HepG2 (cell line): ENCODE results near the gene BTRC. TPM values are rescaled to one million over a fixed set of nuclear protein-coding genes. Genes with fewer than 3 reads are reported as not detected.

Experiments
- DPF2 ChIP-seq: sonication (generic); formaldehyde crosslinking; IDR thresholded peaks from 2 replicates; pipeline ENCODE4 v1.4.0; 2020; ENCODE audit warnings: mild to moderate bottlenecking, low read depth, missing genetic modification reagents, borderline replicate concordance
- EEA1 ChIP-seq: sonication (generic); formaldehyde crosslinking; IDR thresholded peaks from 2 replicates; pipeline ENCODE4 v1.5.1; 2020; ENCODE audit warnings: mild to moderate bottlenecking, missing genetic modification reagents, borderline replicate concordance
- ESRRA ChIP-seq: sonication (generic); formaldehyde crosslinking; IDR thresholded peaks from 2 replicates; pipeline ENCODE4 v1.5.1; 2020; ENCODE audit warnings: mild to moderate bottlenecking, low read depth, missing genetic modification reagents
- FOSL1 ChIP-seq: sonication (generic); formaldehyde crosslinking; IDR thresholded peaks from 2 replicates; pipeline ENCODE4 v1.9.0; 2021; ENCODE audit warnings: missing genetic modification reagents, borderline replicate concordance
- KMT2B ChIP-seq: IDR thresholded peaks from 2 replicates; pipeline ENCODE4 v1.6.1; 2016; ENCODE audit warnings: missing genetic modification reagents, missing compliant biosample characterization
- NKX3-1 ChIP-seq: sonication (generic); formaldehyde crosslinking; IDR thresholded peaks from 2 replicates; pipeline ENCODE4 v1.5.0; 2020; ENCODE audit warnings: missing genetic modification reagents
- NR2C2 ChIP-seq: sonication (generic); formaldehyde crosslinking; IDR thresholded peaks from 2 replicates; pipeline ENCODE4 v1.4.0; 2020; ENCODE audit warnings: missing genetic modification reagents, mild to moderate bottlenecking, moderate library complexity, borderline replicate concordance
- PHF21A ChIP-seq: sonication (generic); formaldehyde crosslinking; IDR thresholded peaks from 2 replicates; pipeline ENCODE4 v1.5.0; 2020; ENCODE audit warnings: mild to moderate bottlenecking, missing genetic modification reagents
- RFX1 ChIP-seq: fragments of 450-650 bp; IDR thresholded peaks from 2 replicates; pipeline ENCODE4 v1.6.1; 2017
- SP1 ChIP-seq, 2 experiments: fragments of 450-650 bp in 1 of 2; sonication (generic) in 1 of 2; formaldehyde crosslinking in 1 of 2; IDR thresholded peaks; 2 replicates each; pipeline versions ENCODE4 v1.4.0 to v1.6.1; 2016 to 2020; ENCODE audit warnings: missing genetic modification reagents in 1 of 2
- ZNF3 ChIP-seq: IDR thresholded peaks from 2 replicates; pipeline ENCODE4 v1.7.0; 2017; ENCODE audit warnings: inconsistent platforms
- ZNF431 ChIP-seq: sonication (generic); formaldehyde crosslinking; IDR thresholded peaks from 2 replicates; pipeline ENCODE4 v1.9.0; 2022; ENCODE audit warnings: missing genetic modification reagents, low read depth, mild to moderate bottlenecking, borderline replicate concordance
- ZNF510 ChIP-seq: sonication (generic); formaldehyde crosslinking; IDR thresholded peaks from 2 replicates; pipeline ENCODE4 v1.4.0; 2020; ENCODE audit warnings: low read depth, mild to moderate bottlenecking, missing genetic modification reagents
- ZNF747 ChIP-seq: sonication (generic); formaldehyde crosslinking; IDR thresholded peaks from 2 replicates; pipeline ENCODE4 v1.8.1; 2023; ENCODE audit warnings: missing genetic modification reagents, mild to moderate bottlenecking, borderline replicate concordance
- polyA plus RNA-seq, 8 experiments: library from polyadenylated mRNA; depleted of rRNA in 3 of 8; stranded (reverse) in 7 of 8; unstranded in 1 of 8; fragments of >200 nt; fragmentation: Illumina TruSeq in 4 of 8; extraction: Trizol in 4 of 8; gene quantifications; 2 replicates each; pipeline versions ENCODE4 v1.2.1 to v1.2.3, GENCODE V29; 2011 to 2016; ENCODE audit warnings: low read depth in 4 of 8, missing spikeins in 1 of 8, mixed read lengths in 1 of 8; ENCODE audit not compliant: insufficient read depth in 1 of 8
- total RNA-seq, 5 experiments: library from RNA; depleted of rRNA; stranded (reverse); fragments of >200 nt; fragmentation: Illumina TruSeq; extraction: Trizol; gene quantifications; 2 replicates each; pipeline ENCODE4 v1.2.3, GENCODE V29; 2016; ENCODE audit warnings: low read depth in 1 of 5
- TF ChIP-seq, protein P1 (sequence below): sonication (generic); formaldehyde crosslinking; IDR thresholded peaks from 2 replicates; pipeline ENCODE4 v1.5.1; 2020; ENCODE audit warnings: mild to moderate bottlenecking, missing genetic modification reagents, borderline replicate concordance
- TF ChIP-seq, protein P2 (sequence below): IDR thresholded peaks from 2 replicates; pipeline ENCODE4 v1.6.1; 2016; ENCODE audit warnings: missing biosample characterization, missing genetic modification reagents, low read depth
- TF ChIP-seq, protein P3 (sequence below): sonication (generic); formaldehyde crosslinking; IDR thresholded peaks from 2 replicates; pipeline ENCODE4 v1.5.0; 2020; ENCODE audit warnings: mild to moderate bottlenecking, missing genetic modification reagents, borderline replicate concordance
- TF ChIP-seq, protein P4 (sequence below): sonication (generic); formaldehyde crosslinking; IDR thresholded peaks from 2 replicates; pipeline ENCODE4 v1.5.0; 2020; ENCODE audit warnings: missing genetic modification reagents

The BTRC gene
- total and polyA plus RNA-seq, 2 of the 13 experiments (the other 11 are each of a cell fraction or from before 2014, with no cell fraction given), result 12.0 to 14.4 TPM

DNA sequence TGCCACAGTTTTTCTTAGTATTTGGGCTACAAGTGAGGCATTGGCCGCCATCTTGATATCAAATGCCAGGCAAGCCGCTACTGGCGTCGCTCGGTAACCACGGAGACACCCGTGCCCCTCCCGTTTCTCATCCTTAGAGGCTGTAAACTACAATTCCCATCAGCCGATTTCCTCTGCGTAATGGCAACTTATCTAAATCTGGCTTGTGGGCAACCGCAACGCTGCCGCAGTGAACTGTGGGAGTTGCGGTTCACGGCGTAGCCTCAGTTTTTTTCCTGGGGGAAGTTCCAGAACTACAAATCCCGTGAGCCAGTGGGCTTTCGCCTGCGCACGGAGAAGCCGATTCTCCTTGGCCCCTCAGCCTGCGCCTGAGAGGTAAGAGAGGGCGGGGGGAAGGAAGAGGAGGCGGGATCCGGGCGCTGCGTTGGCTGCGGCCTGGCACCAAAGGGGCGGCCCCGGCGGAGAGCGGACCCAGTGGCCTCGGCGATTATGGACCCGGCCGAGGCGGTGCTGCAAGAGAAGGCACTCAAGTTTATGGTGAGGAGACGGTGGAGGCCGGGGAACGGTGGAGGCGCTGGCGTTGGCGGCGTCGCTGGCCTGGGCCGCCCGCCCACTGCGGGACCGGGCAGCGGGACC, at the start of gene BTRC (continued):
- TF ChIP-seq SP1 (IDR thresholded peaks at IDR 0.05), result no peak
- peak; percentile 59; the same call in 1 of the 2 replicates for TF ChIP-seq SP1 (CRISPR knock-in tag; IDR thresholded peaks at IDR 0.05)
- TF ChIP-seq NKX3-1 (CRISPR knock-in tag), result peak; percentile 77
- no peak for TF ChIP-seq ZNF510
- peak; percentile 91 for TF ChIP-seq RFX1
- TF ChIP-seq FOSL1 (CRISPR knock-in tag), result no peak
- TF ChIP-seq, protein P1, sequence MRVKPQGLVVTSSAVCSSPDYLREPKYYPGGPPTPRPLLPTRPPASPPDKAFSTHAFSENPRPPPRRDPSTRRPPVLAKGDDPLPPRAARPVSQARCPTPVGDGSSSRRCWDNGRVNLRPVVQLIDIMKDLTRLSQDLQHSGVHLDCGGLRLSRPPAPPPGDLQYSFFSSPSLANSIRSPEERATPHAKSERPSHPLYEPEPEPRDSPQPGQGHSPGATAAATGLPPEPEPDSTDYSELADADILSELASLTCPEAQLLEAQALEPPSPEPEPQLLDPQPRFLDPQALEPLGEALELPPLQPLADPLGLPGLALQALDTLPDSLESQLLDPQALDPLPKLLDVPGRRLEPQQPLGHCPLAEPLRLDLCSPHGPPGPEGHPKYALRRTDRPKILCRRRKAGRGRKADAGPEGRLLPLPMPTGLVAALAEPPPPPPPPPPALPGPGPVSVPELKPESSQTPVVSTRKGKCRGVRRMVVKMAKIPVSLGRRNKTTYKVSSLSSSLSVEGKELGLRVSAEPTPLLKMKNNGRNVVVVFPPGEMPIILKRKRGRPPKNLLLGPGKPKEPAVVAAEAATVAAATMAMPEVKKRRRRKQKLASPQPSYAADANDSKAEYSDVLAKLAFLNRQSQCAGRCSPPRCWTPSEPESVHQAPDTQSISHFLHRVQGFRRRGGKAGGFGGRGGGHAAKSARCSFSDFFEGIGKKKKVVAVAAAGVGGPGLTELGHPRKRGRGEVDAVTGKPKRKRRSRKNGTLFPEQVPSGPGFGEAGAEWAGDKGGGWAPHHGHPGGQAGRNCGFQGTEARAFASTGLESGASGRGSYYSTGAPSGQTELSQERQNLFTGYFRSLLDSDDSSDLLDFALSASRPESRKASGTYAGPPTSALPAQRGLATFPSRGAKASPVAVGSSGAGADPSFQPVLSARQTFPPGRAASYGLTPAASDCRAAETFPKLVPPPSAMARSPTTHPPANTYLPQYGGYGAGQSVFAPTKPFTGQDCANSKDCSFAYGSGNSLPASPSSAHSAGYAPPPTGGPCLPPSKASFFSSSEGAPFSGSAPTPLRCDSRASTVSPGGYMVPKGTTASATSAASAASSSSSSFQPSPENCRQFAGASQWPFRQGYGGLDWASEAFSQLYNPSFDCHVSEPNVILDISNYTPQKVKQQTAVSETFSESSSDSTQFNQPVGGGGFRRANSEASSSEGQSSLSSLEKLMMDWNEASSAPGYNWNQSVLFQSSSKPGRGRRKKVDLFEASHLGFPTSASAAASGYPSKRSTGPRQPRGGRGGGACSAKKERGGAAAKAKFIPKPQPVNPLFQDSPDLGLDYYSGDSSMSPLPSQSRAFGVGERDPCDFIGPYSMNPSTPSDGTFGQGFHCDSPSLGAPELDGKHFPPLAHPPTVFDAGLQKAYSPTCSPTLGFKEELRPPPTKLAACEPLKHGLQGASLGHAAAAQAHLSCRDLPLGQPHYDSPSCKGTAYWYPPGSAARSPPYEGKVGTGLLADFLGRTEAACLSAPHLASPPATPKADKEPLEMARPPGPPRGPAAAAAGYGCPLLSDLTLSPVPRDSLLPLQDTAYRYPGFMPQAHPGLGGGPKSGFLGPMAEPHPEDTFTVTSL, result no peak
- peak; percentile 71; the same call in 1 of the 2 replicates for TF ChIP-seq ZNF747
- no peak for TF ChIP-seq DPF2 (CRISPR knock-in tag)
- TF ChIP-seq NR2C2 (CRISPR knock-in tag), result peak; percentile 88
- TF ChIP-seq, protein P2, sequence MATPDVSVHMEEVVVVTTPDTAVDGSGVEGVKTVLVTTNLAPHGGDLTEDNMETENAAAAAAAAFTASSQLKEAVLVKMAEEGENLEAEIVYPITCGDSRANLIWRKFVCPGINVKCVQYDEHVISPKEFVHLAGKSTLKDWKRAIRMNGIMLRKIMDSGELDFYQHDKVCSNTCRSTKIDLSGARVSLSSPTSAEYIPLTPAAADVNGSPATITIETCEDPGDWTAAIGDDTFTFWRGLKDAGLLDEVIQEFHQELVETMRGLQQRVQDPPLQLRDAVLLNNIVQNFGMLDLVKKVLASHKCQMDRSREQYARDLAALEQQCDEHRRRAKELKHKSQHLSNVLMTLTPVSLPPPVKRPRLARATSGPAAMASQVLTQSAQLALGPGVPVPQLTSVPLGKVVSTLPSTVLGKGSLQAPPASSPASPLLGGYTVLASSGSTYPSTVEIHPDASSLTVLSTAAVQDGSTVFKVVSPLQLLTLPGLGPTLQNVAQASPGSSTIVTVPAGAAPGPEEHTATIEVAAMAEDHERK (CRISPR knock-in tag), result peak; percentile 92
- TF ChIP-seq, protein P3, sequence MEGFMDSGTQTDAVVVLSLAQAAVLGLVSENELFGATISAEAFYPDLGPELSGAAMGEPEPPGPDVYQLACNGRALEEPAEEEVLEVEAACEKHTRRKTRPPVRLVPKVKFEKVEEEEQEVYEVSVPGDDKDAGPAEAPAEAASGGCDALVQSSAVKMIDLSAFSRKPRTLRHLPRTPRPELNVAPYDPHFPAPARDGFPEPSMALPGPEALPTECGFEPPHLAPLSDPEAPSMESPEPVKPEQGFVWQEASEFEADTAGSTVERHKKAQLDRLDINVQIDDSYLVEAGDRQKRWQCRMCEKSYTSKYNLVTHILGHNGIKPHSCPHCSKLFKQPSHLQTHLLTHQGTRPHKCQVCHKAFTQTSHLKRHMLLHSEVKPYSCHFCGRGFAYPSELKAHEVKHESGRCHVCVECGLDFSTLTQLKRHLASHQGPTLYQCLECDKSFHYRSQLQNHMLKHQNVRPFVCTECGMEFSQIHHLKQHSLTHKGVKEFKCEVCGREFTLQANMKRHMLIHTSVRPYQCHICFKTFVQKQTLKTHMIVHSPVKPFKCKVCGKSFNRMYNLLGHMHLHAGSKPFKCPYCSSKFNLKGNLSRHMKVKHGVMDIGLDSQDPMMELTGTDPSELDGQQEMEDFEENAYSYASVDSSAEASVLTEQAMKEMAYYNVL (CRISPR knock-in tag), result no peak
- 0 out of 2 replicates have a peak, but pooled peaks have one; percentile 78 for TF ChIP-seq ESRRA (CRISPR knock-in tag)
- peak; percentile 59; the same call in 1 of the 2 replicates for TF ChIP-seq EEA1
- TF ChIP-seq, protein P4, sequence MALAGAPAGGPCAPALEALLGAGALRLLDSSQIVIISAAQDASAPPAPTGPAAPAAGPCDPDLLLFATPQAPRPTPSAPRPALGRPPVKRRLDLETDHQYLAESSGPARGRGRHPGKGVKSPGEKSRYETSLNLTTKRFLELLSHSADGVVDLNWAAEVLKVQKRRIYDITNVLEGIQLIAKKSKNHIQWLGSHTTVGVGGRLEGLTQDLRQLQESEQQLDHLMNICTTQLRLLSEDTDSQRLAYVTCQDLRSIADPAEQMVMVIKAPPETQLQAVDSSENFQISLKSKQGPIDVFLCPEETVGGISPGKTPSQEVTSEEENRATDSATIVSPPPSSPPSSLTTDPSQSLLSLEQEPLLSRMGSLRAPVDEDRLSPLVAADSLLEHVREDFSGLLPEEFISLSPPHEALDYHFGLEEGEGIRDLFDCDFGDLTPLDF (CRISPR knock-in tag), result no peak
- no peak for TF ChIP-seq ZNF431 (CRISPR knock-in tag)
- peak; percentile 74; the same call in 1 of the 2 replicates for TF ChIP-seq PHF21A (CRISPR knock-in tag)
- peak; percentile 43; the same call in 1 of the 2 replicates for TF ChIP-seq KMT2B (CRISPR knock-in tag)
- no peak for TF ChIP-seq ZNF3
